Heart right ventricle (tissue), 16 donors: ENCODE data around the gene HLCS. TPM values are rescaled to one million over a fixed set of nuclear protein-coding genes. Genes with fewer than 3 reads are reported as not detected.

Source experiments
- ATAC-seq, 8 donors: fragments of 200-7000 bp; cut with Tn5 transposase; one replicate each; pipeline ENCODE4 v1.9.1; 2020; ENCODE audit warnings: mild to moderate bottlenecking in 8 of 8, moderate library complexity in 8 of 8, moderate number of reproducible peaks in 1 of 8
- DNase-seq, 2 donors: peaks; one replicate each; pipeline ENCODE4 v3.0.0-alpha.2; 2020
- H3K27ac ChIP-seq, 10 donors: fragments of 200-600 bp; sonication (generic) in 2 of 10; one replicate each; pipeline versions ENCODE4 v1.5.0 to v1.8.0; 2020 to 2022; ENCODE audit warnings: mild to moderate bottlenecking in 3 of 10
- H3K27me3 ChIP-seq, 7 donors: fragments of 200-600 bp; one replicate each; pipeline ENCODE4 v1.8.0; 2021 to 2022; ENCODE audit warnings: mild to moderate bottlenecking in 2 of 7
- H3K36me3 ChIP-seq, 9 donors: fragments of 200-600 bp; sonication (generic) in 1 of 9; one replicate each; pipeline versions ENCODE4 v1.5.0 to v1.8.0; 2020 to 2022; ENCODE audit warnings: mild to moderate bottlenecking in 2 of 9
- H3K4me1 ChIP-seq, 9 donors: fragments of 200-600 bp; sonication (generic) in 1 of 9; one replicate each; pipeline versions ENCODE4 v1.5.0 to v1.8.0; 2020 to 2022; ENCODE audit warnings: mild to moderate bottlenecking in 4 of 9
- H3K4me3 ChIP-seq, 10 donors: fragments of 200-600 bp; sonication (generic) in 2 of 10; one replicate each; pipeline versions ENCODE4 v1.5.0 to v1.8.0; 2020 to 2022; ENCODE audit warnings: mild to moderate bottlenecking in 7 of 10, moderate library complexity in 2 of 10
- H3K9me3 ChIP-seq, 11 donors: fragments of 200-600 bp in 10 of 11; sonication (generic) in 2 of 11; one replicate each; pipeline versions ENCODE4 v1.5.0 to v1.8.0; 2013 to 2022; ENCODE audit warnings: mild to moderate bottlenecking in 2 of 11, control low read depth in 1 of 11, moderate library complexity in 1 of 11
- WGBS, 2 donors: extraction: QIAGEN DNeasy Blood & Tissue Kit; methylation state at CpG; one replicate each; pipeline ENCODE4 v1.1.7; 2013; ENCODE audit warnings: inconsistent platforms in 1 of 2; 5-methylcytosine and 5-hydroxymethylcytosine counted together
- intact Hi-C, 10 donors: fragments of 100-400 bp; cut with DNase I; formaldehyde crosslinking; loops; one replicate each; pipeline versions ENCODE4 v1.11.1 to v1.14.2; 2022
- polyA plus RNA-seq, 2 donors: library from polyadenylated mRNA; stranded (reverse); fragments of 200-250 nt; gene quantifications; one replicate each; pipeline ENCODE4 v1.2.3, GENCODE V29; 2013
- total RNA-seq, 10 donors: library from RNA; stranded (reverse); fragmentation: NEBNext Ultra II Directional in 3 of 10; extraction: Animal tissue kit (Norgen Biotek cat#: 25700) in 3 of 10; gene quantifications; one replicate each; pipeline versions ENCODE4 v1.2.1 to v1.2.4, GENCODE V29; 2021 to 2023
- TF ChIP-seq, protein P1 (sequence below), 9 donors: fragments of 200-600 bp; sonication (generic) in 2 of 9; IDR thresholded peaks; one replicate each; pipeline versions ENCODE4 v1.5.0 to v1.8.0; 2021 to 2022; ENCODE audit warnings: antibody characterized with exemption in 9 of 9, mild to moderate bottlenecking in 5 of 9, moderate library complexity in 1 of 9
- donor health status: Arrhythmogenic right ventricular cardiomyopathy.
- donor health status: ischemic (EF 13 %, LVEDD 7.1; RV severe dilation, severe dysfunction).
- donor health status: healthy with polysubstance abuse.
- donor health status: DM: no; HTN: yes; CAD: no.
- donor health status: DM: no; HTN: no; CAD: no.
- donor health status: ischemic (EF 25% LVEDD 6.9; RV normal size, moderate dysfunction).
- donor health status: ischemic (EF 25% LVEDD 5.7; RV mildly dilated, moderate dysfunction).
- donor health status: healthy.
- donor health status: DM: yes; HTN: yes; CAD: no.
- donor health status: Ischemic cardiomyopathy.
- donor health status: ischemic (EF 35%, LVEDD 5.7; RV mildly dilated, moderate dysfunction).
- donor health status: nonischemic (EF 11% LVEDD 7.7; RV severe dilation, severe dysfunction).
- donor health status: DM: yes; HTN: yes; CAD: no.
- donor health status: PGD.
- donor health status: ischemic (EF 29% LVEDD 5.4; RV normal size, mild dysfunction).
- donor health status: nonischemic (EF 23%, LVEDD 6.1; RV moderate dilation, normal function).

The HLCS gene
- total and polyA plus RNA-seq, 12 donors, result 2.0 to 9.6 (median 6.7) TPM

DNA sequence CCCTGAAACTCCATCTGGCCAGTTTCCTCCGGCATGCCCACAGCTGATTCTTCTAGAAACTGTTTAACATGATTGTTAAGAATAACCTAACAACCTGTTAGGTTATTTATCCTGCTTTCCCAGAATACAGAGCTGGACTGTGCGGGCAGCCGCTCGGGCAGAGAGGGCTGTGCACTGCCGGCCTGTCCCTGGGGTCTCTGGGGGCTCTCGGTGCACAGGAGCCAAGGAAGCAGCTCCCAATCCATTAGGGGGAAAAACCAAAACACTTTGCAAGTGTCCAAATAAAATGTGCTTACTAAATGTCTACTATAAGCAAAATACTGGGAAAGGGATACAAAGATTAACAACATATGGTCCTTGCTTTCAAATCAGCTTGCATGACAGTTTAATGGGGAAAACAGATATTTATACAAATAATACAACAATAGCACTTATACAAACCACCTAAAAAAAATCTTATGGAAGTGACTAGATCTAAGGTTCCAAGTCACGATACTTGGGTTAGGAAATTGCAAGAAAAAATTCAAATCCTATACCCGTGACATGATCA is 50.7 kb downstream of the HLCS start:
- ATAC-seq, result no peak

DNA sequence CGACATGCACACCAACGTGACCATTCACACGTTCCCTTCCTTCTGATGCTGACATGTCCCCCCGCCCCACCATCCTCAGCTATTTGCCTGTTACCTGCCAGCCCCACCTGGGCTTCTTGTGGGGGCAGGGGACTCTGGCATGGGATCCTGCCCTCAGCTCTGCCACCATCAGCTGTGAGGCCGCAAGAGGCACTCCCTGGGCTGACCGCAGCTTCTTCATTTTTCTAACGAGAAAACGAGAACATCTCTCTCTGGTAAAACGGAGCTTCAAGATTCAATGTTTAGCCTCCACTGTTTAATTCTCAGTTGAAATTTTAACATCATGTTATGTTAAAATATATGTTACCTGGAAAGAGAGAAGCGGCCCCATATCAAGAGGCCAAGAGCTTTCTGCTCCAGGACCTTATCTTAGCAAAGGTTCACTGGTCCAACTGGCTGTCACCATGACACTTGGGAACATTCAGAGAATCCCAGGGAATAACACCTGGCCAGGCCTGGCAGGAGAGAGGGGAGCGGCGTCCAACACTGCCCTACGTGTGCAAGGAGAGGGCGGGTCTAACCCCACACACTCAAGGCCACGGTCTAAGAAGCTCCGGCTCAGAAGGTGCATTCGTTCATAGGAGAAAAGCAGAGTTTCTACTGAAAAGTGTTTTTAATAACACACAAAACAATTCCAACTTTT is 51.3 kb downstream of the HLCS start:
- Histone ChIP-seq H3K27ac (no peak overlapping the region), H3K36me3 (no peaks in the 10 kb centered on the region), H3K27me3 (no peaks in the 10 kb centered on the region), H3K4me3 (no peak overlapping the region), H3K9me3 (no peaks in the 10 kb centered on the region), H3K4me1 (peaks cover 0 to 22% (median 11%) of the 10 kb centered on the region in 9 donors)
- 95 to 97% methylated on average over 17 of the region's 17 CpGs for WGBS, 2 donors
- intact Hi-C loops, result loop anchor here in 6 of 10 donors (5.0 to 10.0 kb wide), 6 partner anchors 53 to 283 kb away; no protein-coding TSS in a partner anchor
- ATAC-seq (no peak), DNase-seq (no peak)
- TF ChIP-seq, protein P1, sequence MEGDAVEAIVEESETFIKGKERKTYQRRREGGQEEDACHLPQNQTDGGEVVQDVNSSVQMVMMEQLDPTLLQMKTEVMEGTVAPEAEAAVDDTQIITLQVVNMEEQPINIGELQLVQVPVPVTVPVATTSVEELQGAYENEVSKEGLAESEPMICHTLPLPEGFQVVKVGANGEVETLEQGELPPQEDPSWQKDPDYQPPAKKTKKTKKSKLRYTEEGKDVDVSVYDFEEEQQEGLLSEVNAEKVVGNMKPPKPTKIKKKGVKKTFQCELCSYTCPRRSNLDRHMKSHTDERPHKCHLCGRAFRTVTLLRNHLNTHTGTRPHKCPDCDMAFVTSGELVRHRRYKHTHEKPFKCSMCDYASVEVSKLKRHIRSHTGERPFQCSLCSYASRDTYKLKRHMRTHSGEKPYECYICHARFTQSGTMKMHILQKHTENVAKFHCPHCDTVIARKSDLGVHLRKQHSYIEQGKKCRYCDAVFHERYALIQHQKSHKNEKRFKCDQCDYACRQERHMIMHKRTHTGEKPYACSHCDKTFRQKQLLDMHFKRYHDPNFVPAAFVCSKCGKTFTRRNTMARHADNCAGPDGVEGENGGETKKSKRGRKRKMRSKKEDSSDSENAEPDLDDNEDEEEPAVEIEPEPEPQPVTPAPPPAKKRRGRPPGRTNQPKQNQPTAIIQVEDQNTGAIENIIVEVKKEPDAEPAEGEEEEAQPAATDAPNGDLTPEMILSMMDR (IDR thresholded peaks at IDR 0.05), result no peak

More for the DNA sequence above, 50.7 kb downstream of the HLCS start:
- no peak overlapping the region for H3K27ac ChIP-seq
- peaks cover 0 to 22% (median 11%) of the 10 kb centered on the region in 9 donors for H3K4me1 ChIP-seq
- TF ChIP-seq, protein P1 (IDR thresholded peaks at IDR 0.05), result no peak
- intact Hi-C loops, result loop anchor here in 6 of 10 donors (5.0 to 10.0 kb wide), 6 partner anchors 53 to 283 kb away; no protein-coding TSS in a partner anchor
- no peaks in the 10 kb centered on the region for H3K36me3 ChIP-seq
- WGBS, 2 donors, result 90 to 94% methylated on average over 8 of the region's 8 CpGs
- DNase-seq, result no peak
- no peaks in the 10 kb centered on the region for H3K9me3 ChIP-seq
- H3K4me3 ChIP-seq, result no peak overlapping the region
- no peaks in the 10 kb centered on the region for H3K27me3 ChIP-seq

DNA sequence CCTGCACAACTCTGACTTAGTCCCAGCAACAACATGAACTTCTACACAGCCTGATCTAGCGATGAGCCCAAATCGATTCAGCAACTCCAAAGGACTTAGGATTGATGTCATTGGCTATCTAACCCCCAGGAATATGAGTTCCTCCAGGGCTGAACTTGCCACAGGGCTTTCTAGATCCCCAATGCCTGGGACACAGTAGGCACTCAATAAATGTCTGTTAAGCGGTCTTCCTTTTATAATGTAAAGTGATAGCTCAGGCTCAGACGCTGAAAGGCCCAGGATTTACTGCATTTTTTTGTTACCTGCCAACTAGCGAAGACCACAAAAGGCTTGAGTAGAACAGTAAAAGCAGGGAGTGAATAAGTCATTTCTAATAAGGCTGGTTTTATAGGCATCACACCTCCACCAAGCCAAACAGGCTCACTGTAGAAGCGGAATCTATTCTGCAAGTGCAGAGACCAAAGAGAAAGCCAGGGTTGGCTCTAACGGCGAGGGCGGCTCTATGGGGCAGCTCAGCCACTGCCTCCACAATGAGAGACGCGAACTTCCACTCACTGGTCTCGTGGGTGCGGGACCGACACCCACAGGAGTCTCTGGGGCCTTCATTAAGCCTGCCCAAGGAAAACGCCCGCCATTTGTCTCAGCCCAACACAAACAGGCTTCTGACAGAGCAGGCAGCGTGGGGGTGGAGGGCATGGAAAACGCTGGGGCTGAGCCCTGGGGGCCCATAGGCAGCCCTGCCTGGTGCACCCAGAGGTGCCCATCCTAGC is 52.0 kb downstream of the HLCS start:
- H3K4me1 ChIP-seq, result peaks cover 0 to 22% (median 11%) of the 10 kb centered on the region in 9 donors
- no peaks in the 10 kb centered on the region for H3K9me3 ChIP-seq
- no peak overlapping the region for H3K27ac ChIP-seq
- H3K36me3 ChIP-seq, result no peaks in the 10 kb centered on the region
- no peak overlapping the region for H3K4me3 ChIP-seq
- TF ChIP-seq, protein P1 (IDR thresholded peaks at IDR 0.05), result no peak
- WGBS, 2 donors, result 90 to 94% methylated on average over 18 of the region's 18 CpGs
- DNase-seq (no peak), ATAC-seq (no peak)
- intact Hi-C loops, result loop anchor here in 6 of 10 donors (5.0 to 10.0 kb wide), 6 partner anchors 52 to 282 kb away; no protein-coding TSS in a partner anchor
- H3K27me3 ChIP-seq, result no peaks in the 10 kb centered on the region
